OCI-M2 (cell line): Measurements from ENCODE around the gene NRP2.

Source experiments
- DNase-seq: peaks from one replicate; lab custom pipeline; 2025; ENCODE audit not compliant: unreplicated experiment; lab: John Stamatoyannopoulos, UW

The NRP2 gene, protein sequence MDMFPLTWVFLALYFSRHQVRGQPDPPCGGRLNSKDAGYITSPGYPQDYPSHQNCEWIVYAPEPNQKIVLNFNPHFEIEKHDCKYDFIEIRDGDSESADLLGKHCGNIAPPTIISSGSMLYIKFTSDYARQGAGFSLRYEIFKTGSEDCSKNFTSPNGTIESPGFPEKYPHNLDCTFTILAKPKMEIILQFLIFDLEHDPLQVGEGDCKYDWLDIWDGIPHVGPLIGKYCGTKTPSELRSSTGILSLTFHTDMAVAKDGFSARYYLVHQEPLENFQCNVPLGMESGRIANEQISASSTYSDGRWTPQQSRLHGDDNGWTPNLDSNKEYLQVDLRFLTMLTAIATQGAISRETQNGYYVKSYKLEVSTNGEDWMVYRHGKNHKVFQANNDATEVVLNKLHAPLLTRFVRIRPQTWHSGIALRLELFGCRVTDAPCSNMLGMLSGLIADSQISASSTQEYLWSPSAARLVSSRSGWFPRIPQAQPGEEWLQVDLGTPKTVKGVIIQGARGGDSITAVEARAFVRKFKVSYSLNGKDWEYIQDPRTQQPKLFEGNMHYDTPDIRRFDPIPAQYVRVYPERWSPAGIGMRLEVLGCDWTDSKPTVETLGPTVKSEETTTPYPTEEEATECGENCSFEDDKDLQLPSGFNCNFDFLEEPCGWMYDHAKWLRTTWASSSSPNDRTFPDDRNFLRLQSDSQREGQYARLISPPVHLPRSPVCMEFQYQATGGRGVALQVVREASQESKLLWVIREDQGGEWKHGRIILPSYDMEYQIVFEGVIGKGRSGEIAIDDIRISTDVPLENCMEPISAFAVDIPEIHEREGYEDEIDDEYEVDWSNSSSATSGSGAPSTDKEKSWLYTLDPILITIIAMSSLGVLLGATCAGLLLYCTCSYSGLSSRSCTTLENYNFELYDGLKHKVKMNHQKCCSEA

GRCh38 chr2:205682239-205682970 lies at the start of gene NRP2:
NRP2 (plus strand) TSS chr2:205682501; CDS start chr2:205683291, 790 bp downstream.
- no peak for DNase-seq

GRCh38 chr2:205633994-205634393 lies 48.3 kb upstream of the NRP2 start:
- no peak for DNase-seq

DNA sequence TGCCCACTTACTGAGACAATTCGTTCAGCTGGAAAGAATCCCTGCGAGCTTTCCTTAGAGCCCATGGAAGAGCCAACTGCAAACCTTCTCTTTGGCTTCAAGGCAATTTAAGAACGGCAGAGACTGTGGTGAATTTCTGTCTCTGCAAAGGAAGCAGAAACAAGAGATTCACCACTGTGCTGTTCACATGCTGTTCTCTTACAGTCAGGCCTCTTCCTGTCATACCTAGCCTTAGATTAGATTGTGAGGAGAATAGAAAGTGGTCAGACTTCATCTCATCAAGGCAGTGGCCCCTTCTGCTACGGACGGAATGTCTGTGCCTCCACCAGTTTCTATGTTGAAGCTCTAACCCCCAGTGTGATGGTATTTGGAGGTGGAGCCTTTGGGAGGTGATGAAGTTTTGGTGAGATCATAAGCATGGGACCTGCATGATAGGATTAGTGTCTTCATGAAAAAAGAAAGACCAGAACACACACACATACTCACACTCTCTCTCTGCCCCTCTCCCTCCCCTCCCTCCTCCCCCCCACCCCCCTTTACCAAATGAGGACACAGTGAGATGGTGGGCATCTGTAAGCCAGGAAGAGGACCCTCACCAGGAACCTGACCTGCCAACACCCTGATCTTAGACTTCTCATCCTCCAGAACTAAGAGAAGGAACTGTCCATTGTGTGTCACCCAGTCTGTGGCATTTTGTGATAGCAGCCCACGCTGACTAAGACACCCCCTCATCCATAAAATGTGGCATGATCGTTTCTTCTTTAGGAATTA lies 45.6 kb upstream of the NRP2 start:
- no peak for DNase-seq

DNA sequence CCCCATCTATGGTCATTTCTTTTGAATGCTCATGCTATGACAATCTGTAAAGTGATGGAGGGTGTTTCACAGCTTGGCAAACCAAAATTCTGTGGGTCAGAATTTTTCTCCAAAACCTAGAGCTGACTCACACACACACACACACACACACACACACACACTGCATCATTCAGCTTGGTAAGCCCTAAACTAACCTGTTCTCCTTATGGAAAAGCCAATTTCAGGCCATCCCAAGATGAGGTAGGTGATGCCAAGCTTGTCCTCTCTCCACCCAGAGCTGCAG lies 45.0 kb upstream of the NRP2 start:
- DNase-seq, result no peak

DNA sequence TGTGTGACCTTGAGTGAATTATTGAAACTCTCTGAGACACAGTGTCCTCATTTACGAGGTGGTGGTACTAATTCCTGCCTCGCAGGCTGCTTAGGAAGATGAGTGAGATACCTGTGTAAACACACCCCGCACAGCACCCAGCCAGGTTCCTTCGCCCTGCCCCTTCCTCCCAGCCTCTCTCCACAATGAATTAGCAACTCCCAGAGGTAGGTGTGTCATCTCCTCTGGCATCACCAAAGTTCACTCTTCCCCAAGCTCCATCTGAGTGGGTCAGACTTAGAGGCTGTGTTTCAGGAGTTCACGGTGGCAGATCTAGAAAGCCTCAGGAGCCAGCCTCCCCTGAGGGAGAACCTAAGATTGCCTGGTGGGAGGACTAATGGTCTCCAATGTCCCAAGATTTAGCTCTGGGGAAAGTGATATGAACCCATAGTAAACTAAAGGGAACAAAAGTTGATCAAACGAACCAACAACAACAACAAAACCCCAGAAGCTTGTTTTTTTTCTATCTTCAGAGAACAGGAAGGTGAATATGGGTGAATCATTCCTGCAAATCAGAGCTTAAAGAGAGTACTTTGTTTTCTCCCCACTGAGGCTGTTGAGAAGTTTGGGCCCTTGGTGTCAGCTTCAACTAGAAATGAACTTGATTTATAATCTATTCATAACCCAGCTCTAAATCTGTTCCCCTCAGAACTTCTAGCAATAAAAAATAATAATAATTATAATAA lies 44.4 kb upstream of the NRP2 start:
- DNase-seq, result no peak

GRCh38 chr2:205640716-205641115 lies 41.6 kb upstream of the NRP2 start:
- DNase-seq, result no peak

- no peak for DNase-seq
Observed at GRCh38 chr2:205642599-205643356, 39.5 kb upstream of the NRP2 start.

GRCh38 chr2:205643391-205643885 lies 38.9 kb upstream of the NRP2 start:
- no peak for DNase-seq

DNA sequence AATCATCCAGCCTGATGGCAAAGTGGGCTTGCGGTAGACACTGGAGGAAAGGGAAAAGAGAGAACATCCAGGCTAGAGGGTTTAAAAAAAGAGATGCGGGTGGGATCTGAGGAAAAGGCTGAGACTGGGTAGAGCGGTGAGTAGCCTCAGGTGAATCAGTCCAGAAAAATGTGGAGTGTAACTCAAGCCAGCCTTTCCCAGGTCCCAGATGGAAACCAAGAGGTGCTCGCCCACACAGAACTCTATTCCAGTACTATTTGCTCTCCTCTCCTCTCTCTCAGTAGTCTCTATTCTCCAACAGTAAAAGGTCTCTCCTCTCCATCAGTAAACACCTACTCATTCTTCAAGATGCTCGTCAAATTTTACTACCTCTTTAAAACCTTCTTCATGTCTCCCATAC lies 38.3 kb upstream of the NRP2 start:
- no peak for DNase-seq

- DNase-seq, result no peak
Observed at GRCh38 chr2:205646680-205647079, 35.6 kb upstream of the NRP2 start.

- DNase-seq, result no peak
Observed at GRCh38 chr2:205650450-205650849, 31.9 kb upstream of the NRP2 start.

GRCh38 chr2:205650931-205651330 lies 31.4 kb upstream of the NRP2 start:
- no peak for DNase-seq

- no peak for DNase-seq
Observed at GRCh38 chr2:205651719-205652118, 30.6 kb upstream of the NRP2 start.

DNA sequence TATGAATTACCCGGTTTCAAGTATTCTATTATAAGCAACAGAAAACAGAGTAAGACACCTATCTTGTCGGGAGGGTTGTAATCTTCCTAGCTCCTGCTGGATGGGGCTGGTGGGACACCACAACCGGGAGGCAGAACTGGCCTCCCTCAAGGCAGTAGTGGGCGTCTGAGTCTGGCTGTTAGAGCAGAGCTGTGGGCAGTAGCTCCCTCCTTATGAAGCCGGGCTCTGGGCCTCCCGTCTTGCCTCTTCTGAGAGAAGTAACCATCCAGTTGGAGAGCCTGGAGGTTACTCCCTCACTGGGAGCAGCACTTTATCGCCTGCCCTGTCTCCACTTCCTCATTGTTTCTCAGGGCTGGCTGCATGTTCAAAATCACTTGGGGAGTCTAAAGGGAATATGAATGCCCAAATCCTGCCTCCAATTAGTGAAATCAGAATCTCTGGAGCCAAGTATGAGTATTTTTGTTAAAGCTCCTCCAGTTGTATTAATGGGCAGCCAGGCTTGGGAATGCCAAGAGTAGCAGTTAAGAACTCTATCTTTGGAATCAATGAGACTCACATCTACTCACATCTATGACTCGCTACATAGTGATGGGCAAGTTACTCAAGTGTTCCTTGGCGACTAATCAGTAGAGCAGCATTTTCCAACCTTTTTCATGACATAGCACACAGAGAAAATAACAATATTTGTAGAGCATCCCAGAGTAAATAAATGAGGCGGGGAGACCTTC lies 27.3 kb upstream of the NRP2 start:
- DNase-seq, result no peak

GRCh38 chr2:205655779-205656456 lies 26.4 kb upstream of the NRP2 start:
- DNase-seq, result no peak

DNA sequence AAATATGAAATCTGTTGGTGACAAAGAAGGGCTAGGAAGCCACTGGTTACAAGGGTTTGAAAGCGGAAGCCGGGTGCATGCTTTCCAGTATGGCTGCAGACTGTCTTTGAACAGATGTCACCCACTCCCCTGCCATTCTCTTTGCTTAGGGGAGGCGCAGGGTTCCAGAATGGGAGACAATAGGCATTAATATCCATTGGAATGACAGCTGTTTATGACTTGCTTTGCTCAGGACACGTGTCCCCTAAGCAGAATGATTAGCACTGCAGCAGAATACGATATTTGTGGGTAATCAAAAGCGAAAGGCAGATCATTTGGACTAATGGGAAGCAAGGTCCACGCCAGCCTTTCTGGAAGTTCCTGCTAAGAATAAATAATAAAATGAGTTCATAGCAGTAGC lies 25.8 kb upstream of the NRP2 start:
- no peak for DNase-seq

GRCh38 chr2:205656941-205657340 lies 25.4 kb upstream of the NRP2 start:
- no peak for DNase-seq

DNA sequence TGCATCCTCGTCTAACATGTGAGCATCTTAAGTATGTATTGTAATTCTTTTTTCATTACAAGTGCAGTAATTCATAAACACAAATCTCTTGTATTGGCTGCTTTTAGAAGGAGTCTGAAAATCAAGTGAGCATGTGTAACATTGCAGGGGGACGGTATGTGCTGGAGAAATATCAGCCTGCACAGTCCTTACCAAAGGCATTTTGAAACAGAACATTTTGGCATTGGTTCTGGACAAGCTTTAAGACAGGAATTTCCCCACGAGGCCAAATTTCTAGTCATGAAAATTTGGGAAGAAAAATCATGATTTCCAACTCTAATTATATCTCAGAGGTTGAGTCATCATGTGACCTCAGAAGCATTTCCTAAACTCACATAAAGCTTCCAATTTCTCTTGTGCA lies 24.7 kb upstream of the NRP2 start:
- no peak for DNase-seq
